Measurements from ENCODE around the gene ASS1.

Gene ASS1

DNA sequence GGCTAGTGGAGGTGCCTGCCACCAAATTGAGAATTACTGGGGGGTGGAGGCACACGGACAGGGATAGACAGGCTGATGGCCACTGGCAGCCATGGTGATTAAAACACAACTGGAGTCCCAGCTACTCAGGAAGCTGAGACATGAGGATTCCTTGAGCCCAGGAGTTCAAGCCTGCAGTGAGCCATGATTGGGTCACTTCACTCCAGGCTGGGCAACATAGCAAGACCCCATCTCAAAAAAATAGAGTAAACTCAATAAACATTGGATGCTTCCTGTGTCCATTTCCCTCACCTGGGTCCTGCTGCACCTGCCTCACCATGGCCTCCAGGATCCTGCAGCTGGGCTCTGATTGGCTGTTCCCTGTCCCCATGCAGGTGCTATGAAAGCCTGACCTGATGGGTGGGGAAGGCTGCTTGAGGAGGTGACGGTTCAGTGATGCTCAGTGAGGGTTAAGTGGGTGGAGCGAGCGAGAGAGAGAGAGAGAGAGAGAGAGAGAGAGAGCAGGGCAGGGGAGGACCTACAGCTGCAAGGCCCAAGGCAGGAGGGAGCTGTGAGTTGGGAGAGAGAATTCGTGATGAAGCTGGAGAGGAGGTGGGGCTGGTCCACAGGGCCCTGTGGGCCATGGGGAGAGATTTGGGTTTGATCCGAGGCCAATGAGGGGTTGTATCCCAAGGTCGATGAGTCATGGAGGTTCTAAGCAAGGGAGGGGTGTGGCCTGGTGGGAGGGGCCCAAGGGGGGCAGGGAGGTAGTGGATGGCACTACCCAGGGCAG lies 97.9 kb downstream of the ASS1 start (continued):
- TF ChIP-seq ZNF391 (tag by site-specific recombination; IDR thresholded peaks at IDR 0.05; ENCODE audit: borderline replicate concordance, low read depth), result no peak
- TF ChIP-seq SCRT2 (tag by site-specific recombination; IDR thresholded peaks at IDR 0.05), result no peak
- TF ChIP-seq ZNF416 (tag by site-specific recombination; IDR thresholded peaks at IDR 0.05), result no peak
- TF ChIP-seq, protein P1, sequence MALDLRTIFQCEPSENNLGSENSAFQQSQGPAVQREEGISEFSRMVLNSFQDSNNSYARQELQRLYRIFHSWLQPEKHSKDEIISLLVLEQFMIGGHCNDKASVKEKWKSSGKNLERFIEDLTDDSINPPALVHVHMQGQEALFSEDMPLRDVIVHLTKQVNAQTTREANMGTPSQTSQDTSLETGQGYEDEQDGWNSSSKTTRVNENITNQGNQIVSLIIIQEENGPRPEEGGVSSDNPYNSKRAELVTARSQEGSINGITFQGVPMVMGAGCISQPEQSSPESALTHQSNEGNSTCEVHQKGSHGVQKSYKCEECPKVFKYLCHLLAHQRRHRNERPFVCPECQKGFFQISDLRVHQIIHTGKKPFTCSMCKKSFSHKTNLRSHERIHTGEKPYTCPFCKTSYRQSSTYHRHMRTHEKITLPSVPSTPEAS (tag by site-specific recombination; IDR thresholded peaks at IDR 0.05), result no peak
- no peak for TF ChIP-seq BCL11B (tag by site-specific recombination; IDR thresholded peaks at IDR 0.05; ENCODE audit: low read depth)
- TF ChIP-seq ZNF514 (tag by site-specific recombination; IDR thresholded peaks at IDR 0.05), result no peak
- TF ChIP-seq ZNF776 (tag by site-specific recombination; IDR thresholded peaks at IDR 0.05; ENCODE audit: borderline replicate concordance), result no peak
- TF ChIP-seq ZNF16 (tag by site-specific recombination; IDR thresholded peaks at IDR 0.05; ENCODE audit: low read depth), result no peak
- no peak for TF ChIP-seq BCL6B (tag by site-specific recombination; IDR thresholded peaks at IDR 0.05)
- peak; percentile 74 for TF ChIP-seq KLF1 (tag by site-specific recombination; IDR thresholded peaks at IDR 0.05)
- TF ChIP-seq, protein P2, sequence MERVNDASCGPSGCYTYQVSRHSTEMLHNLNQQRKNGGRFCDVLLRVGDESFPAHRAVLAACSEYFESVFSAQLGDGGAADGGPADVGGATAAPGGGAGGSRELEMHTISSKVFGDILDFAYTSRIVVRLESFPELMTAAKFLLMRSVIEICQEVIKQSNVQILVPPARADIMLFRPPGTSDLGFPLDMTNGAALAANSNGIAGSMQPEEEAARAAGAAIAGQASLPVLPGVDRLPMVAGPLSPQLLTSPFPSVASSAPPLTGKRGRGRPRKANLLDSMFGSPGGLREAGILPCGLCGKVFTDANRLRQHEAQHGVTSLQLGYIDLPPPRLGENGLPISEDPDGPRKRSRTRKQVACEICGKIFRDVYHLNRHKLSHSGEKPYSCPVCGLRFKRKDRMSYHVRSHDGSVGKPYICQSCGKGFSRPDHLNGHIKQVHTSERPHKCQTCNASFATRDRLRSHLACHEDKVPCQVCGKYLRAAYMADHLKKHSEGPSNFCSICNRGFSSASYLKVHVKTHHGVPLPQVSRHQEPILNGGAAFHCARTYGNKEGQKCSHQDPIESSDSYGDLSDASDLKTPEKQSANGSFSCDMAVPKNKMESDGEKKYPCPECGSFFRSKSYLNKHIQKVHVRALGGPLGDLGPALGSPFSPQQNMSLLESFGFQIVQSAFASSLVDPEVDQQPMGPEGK (tag by site-specific recombination; IDR thresholded peaks at IDR 0.05), result 0 out of 2 replicates have a peak, but pooled peaks have one; percentile 19
- no peak for TF ChIP-seq ZNF561 (tag by site-specific recombination; IDR thresholded peaks at IDR 0.05; ENCODE audit: borderline replicate concordance)
- TF ChIP-seq ZNF221 (tag by site-specific recombination; IDR thresholded peaks at IDR 0.05; ENCODE audit: borderline replicate concordance), result no peak
- no peak for TF ChIP-seq ZNF214 (tag by site-specific recombination; IDR thresholded peaks at IDR 0.05; ENCODE audit: borderline replicate concordance)
- TF ChIP-seq ZXDB (tag by site-specific recombination; IDR thresholded peaks at IDR 0.05), result no peak
- no peak for TF ChIP-seq ZBTB21 (tag by site-specific recombination; IDR thresholded peaks at IDR 0.05)
- TF ChIP-seq, protein P3, sequence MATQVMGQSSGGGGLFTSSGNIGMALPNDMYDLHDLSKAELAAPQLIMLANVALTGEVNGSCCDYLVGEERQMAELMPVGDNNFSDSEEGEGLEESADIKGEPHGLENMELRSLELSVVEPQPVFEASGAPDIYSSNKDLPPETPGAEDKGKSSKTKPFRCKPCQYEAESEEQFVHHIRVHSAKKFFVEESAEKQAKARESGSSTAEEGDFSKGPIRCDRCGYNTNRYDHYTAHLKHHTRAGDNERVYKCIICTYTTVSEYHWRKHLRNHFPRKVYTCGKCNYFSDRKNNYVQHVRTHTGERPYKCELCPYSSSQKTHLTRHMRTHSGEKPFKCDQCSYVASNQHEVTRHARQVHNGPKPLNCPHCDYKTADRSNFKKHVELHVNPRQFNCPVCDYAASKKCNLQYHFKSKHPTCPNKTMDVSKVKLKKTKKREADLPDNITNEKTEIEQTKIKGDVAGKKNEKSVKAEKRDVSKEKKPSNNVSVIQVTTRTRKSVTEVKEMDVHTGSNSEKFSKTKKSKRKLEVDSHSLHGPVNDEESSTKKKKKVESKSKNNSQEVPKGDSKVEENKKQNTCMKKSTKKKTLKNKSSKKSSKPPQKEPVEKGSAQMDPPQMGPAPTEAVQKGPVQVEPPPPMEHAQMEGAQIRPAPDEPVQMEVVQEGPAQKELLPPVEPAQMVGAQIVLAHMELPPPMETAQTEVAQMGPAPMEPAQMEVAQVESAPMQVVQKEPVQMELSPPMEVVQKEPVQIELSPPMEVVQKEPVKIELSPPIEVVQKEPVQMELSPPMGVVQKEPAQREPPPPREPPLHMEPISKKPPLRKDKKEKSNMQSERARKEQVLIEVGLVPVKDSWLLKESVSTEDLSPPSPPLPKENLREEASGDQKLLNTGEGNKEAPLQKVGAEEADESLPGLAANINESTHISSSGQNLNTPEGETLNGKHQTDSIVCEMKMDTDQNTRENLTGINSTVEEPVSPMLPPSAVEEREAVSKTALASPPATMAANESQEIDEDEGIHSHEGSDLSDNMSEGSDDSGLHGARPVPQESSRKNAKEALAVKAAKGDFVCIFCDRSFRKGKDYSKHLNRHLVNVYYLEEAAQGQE (tag by site-specific recombination; IDR thresholded peaks at IDR 0.05), result no peak
- no peak for TF ChIP-seq GLI4 (tag by site-specific recombination; IDR thresholded peaks at IDR 0.05)
- no peak for TF ChIP-seq ZBTB44 (tag by site-specific recombination; IDR thresholded peaks at IDR 0.05)
- no peak for TF ChIP-seq ZNF660 (tag by site-specific recombination; IDR thresholded peaks at IDR 0.05)
- no peak for TF ChIP-seq ZNF76 (tag by site-specific recombination; IDR thresholded peaks at IDR 0.05; ENCODE audit: borderline replicate concordance, low read depth)
- TF ChIP-seq ZNF404 (tag by site-specific recombination; IDR thresholded peaks at IDR 0.05), result no peak
- TF ChIP-seq, protein P4, sequence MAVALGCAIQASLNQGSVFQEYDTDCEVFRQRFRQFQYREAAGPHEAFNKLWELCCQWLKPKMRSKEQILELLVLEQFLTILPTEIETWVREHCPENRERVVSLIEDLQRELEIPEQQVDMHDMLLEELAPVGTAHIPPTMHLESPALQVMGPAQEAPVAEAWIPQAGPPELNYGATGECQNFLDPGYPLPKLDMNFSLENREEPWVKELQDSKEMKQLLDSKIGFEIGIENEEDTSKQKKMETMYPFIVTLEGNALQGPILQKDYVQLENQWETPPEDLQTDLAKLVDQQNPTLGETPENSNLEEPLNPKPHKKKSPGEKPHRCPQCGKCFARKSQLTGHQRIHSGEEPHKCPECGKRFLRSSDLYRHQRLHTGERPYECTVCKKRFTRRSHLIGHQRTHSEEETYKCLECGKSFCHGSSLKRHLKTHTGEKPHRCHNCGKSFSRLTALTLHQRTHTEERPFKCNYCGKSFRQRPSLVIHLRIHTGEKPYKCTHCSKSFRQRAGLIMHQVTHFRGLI (tag by site-specific recombination; IDR thresholded peaks at IDR 0.05), result no peak
- TF ChIP-seq SALL2 (tag by site-specific recombination; IDR thresholded peaks at IDR 0.05; ENCODE audit: borderline replicate concordance), result no peak
- no peak for TF ChIP-seq ZNF768 (tag by site-specific recombination; IDR thresholded peaks at IDR 0.05)
- TF ChIP-seq ZNF596 (tag by site-specific recombination; IDR thresholded peaks at IDR 0.05), result peak; percentile 93
- TF ChIP-seq ZNF610 (tag by site-specific recombination; IDR thresholded peaks at IDR 0.05; ENCODE audit: borderline replicate concordance), result no peak
- TF ChIP-seq ZNF433 (tag by site-specific recombination; IDR thresholded peaks at IDR 0.05; ENCODE audit: low read depth), result no peak
- TF ChIP-seq ZNF48 (tag by site-specific recombination; IDR thresholded peaks at IDR 0.05), result no peak
